ENCODE measurements around the gene OBSCN.
"Not testable (repeated sequence)": the region's sequence is repeated elsewhere in the genome, so short reads cannot be mapped to it uniquely, and the experiment has no call there.

The OBSCN gene

DNA sequence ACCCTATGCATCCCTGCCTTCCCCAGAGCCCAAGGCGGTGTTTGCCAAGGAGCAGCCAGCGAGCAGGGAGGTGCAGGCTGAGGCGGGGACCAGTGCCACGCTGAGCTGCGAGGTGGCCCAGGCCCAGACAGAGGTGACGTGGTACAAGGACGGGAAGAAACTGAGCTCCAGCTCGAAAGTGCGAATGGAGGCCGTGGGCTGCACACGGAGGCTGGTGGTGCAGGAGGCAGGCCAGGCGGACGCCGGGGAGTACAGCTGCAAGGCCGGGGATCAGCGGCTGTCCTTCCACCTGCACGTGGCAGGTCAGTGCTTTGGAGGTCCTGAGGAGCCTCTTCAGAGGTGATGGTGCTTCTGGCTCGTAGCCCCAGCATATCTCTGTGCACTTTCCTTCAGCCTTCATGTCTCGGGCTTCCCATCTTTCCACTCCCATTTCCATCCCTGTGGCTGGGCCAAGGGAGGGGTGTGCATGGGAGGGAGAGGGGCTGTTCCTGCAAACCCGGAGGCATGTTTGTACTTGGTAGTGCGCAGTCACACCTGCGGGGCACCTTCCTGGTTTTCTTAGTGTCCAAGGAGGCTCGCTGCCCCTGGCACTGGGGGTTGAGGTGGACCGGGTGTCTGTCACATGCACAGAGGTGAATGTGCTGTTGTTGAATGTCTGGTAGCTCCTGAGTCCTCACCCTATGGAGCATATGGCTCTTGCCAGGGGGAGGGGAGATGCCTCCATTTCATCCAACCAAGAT lies 56.4 kb downstream of the OBSCN start:
- no peak for DNase-seq

DNA sequence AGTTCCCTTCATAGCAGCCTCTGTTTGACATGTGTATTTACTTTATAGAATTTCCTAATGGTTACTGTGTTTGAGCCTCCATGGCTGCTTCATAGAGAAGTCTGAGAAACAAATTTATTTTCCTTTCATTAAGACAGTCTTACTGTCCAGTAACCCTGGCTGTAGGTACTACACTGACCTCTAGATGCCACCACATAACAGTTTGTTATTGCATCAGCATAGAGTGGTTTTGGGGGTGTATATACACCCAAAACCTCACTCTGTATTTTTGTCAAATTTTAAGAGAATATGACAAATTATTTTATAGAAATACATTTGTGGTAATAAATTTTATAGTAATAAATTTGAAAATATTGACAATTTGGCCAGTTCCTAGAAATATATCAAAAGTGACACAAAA lies 57.3 kb downstream of the OBSCN start:
- no peak for DNase-seq

DNA sequence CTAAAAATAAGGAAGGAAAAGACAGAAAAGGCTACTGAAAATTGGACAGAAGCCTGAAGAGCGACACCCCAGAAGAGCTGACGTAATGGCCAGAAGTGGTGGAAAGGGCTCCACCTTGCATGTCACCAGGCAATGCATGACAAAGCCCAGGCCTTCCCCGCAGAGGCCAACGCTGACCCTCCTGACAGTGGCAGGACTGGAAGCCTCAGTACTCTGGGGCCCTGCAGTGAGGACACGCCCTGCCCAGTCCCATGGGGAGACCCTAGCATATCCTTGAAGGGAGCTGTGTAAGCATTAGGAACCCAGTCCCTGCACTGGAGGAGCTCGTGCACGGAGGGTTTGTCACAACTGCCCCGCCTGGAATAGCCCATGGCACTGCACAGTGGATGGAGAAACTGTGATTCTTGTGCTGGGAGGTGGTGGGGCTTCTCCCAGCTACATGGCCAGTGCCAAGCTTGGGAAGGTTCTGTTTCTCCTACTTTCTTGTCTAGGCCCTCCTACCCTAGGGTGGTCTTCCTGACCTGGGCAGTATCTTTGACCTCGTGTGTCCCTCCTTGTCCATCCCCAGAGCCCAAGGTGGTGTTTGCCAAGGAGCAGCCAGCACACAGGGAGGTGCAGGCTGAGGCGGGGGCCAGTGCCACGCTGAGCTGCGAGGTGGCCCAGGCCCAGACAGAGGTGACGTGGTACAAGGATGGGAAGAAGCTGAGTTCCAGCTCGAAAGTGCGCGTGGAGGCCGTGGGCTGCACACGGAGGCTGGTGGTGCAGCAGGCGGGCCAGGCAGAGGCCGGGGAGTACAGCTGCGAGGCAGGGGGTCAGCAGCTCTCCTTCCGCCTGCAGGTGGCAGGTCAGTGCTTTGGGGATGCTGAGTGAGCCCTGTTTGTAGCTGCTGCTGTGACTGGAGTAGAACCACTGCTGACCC lies 60.4 kb downstream of the OBSCN start:
- no peak for DNase-seq

DNA sequence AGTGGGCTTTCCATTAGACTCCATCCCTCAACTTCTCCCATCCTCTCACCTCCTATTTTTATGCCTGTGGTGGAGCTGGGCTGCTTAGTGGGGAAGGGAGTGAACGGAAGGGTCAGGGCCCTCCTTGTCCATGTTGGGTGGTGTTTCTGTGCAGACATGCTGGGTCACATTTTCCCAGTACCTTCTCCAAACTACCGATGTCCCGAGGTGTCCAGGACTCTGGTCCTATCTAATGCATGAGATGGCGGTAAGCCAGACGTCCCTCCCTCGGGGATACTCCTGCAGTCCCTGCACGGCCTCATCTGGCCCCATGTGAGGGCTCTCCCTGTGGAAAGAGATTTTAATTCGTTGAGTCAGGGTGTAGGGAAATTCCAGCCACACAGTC lies 61.0 kb downstream of the OBSCN start:
- no peak for DNase-seq

GRCh38 chr1:228269431-228269830 lies 61.6 kb downstream of the OBSCN start:
- not testable (repeated sequence) for DNase-seq

DNA sequence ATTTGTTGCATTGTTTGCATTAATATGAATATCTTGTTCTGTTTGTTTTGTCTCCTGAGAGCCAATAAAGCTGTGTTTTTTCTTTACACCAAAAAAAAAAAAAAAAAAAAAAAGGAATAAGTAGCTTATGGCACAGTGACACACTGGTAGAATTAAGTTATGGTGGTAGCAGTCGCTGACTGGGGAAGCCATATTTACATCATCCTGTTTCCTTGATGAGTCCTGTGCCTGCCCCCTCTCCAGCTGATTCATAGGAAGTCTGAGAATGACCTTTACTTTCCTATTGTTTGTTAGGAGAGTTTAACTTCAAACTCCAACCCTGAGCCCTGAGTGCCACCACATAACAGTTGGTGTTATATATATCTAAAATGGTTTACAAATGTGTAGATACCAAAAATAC lies 62.2 kb downstream of the OBSCN start:
- DNase-seq: no peak

DNA sequence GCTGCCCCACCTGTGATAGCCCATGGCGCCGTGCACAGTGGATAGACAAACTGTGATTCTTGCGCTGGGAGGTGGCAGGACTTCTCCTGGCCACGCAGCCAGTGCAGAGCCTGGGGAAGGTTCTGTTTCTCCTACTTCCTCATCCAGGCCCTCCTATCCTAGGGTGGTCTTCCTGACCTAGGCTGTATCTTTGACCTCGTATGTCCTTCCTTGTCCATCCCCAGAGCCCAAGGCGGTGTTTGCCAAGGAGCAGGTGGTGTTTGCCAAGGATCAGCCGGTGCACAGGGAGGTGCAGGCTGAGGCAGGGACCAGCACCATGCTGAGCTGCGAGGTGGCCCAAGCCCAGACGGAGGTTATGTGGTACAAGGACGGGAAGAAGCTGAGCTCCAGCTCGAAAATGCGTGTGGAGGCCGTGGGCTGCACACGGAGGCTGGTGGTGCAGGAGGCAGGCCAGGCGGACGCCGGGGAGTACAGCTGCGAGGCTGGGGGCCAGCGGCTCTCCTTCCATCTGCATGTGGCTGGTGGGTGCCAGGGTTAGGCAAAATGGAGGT lies 63.9 kb downstream of the OBSCN start:
- no peak for DNase-seq

DNA sequence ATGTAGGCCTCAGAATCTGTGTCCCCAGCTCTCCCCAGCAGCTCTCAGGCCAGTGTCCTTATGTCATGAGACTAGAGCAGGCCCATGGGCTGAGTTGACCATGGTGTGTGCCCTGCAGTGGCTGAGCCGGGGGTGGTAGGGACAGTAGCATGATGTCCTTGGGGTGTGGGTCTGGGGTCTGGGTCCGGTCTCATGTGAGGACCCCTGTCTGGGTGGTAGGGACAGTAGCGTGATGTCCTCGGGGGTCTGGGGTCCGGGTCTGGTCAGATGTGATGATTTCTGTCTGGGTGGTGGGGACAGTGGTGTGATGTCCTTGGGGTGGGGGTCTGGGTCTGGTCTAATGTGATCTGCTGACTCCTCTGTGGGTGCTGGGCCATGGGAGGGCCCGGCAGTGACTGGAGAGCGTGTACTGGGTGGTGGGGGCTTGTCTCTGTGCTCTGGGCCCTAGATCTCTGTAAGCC lies 64.5 kb downstream of the OBSCN start:
- DNase-seq: no peak

DNA sequence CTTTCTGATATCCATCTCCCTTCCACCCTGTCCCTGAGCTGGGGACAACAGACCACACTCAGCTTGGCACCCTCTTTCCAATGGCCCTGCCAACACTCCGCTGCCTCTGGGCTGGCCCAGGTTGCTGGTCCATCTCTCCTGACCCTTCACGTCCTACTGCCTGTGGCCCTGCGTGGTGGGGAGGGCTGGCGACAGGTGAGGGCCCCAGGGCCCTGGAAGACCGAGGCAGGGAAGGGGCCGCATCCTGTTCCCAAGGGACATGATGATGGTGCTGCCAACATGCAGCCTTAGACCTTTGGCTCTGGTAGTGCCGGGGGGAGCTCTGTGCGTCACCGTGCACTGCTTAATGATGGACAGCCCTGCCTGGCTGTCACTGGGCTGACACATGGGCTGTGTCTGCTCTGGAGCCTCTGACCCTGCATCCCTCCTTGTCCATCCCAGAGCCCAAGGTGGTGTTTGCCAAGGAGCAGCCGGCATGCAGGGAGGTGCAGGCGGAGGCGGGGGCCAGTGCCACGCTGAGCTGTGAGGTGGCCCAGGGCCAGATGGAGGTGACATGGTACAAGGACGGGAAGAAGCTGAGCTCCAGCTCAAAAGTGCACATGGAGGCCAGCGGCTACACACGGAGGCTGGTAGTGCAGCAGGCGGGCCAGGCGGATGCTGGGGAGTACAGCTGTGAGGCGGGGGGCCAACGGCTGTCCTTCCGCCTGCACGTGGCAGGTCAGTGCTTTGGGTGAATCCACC lies 65.2 kb downstream of the OBSCN start:
- no peak for DNase-seq

GRCh38 chr1:228273720-228274451 lies 66.0 kb downstream of the OBSCN start:
- no peak for DNase-seq

GRCh38 chr1:228274452-228275178 lies 66.8 kb downstream of the OBSCN start:
- DNase-seq: no peak

DNA sequence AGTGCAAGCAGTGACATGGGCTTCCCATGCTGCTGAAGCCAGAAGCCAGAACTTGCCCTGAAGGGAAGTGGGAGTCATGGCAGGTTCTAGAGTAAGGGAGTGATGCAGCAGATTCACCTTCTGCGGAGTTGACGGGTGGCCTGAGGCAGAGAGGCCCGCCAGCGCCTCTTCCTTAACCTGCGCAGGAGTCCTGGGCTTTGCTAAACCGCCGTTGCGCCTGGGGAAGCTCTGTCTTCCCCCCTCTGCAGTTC lies 67.3 kb downstream of the OBSCN start:
- no peak for DNase-seq

GRCh38 chr1:228275430-228276173 lies 67.8 kb downstream of the OBSCN start:
- DNase-seq: peak; percentile 27 to 86 (median 73)

DNA sequence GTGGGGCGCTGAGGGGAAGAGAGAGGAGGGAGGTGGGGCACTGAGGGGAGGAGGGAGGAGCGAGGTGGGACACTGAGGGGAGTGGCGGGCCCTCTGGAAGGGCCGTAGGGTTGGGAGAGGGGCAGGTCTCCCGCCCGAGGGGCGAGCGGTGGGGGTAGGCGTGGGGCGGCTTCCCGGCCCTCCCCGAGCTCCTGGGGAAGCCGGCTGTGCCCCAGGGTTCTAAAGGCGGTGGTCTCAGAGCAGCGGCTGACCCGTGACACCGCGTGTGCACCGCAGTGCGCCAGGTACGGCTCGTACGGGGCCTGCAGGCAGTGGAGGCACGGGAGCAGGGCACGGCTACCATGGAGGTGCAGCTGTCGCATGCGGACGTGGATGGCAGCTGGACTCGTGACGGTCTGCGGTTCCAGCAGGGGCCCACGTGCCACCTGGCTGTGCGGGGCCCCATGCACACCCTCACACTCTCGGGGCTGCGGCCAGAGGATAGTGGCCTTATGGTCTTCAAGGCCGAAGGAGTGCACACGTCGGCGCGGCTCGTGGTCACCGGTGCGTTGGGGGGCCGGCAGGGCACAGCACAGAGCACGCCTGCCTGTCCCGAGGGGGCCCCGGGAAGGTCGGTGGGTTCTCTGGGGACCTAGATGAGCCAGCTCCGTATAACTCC lies 68.5 kb downstream of the OBSCN start:
- DNase-seq: no peak

- DNase-seq: no peak
These were observed 69.2 kb downstream of the OBSCN start for GRCh38 chr1:228276901-228277490.

GRCh38 chr1:228277491-228278431 lies 69.9 kb downstream of the OBSCN start:
- DNase-seq: no peak

DNA sequence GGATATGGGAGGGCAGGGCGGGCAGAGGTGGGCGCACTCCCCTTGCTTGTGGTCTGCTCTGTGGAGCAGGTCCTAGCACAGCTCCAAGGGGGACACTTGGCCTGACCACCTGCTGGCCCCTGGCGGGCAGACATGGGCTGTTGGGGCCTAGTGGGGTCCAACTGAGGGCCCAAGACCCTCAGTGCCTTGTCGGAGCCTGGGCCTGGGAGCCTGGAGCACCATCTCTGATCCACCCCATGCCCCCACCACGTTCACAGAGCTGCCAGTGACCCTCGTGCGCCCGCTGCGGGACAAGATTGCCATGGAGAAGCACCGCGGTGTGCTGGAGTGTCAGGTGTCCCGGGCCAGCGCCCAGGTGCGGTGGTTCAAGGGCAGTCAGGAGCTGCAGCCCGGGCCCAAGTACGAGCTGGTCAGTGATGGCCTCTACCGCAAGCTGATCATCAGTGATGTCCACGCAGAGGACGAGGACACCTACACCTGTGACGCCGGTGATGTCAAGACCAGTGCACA lies 70.6 kb downstream of the OBSCN start:
- no peak for DNase-seq

DNA sequence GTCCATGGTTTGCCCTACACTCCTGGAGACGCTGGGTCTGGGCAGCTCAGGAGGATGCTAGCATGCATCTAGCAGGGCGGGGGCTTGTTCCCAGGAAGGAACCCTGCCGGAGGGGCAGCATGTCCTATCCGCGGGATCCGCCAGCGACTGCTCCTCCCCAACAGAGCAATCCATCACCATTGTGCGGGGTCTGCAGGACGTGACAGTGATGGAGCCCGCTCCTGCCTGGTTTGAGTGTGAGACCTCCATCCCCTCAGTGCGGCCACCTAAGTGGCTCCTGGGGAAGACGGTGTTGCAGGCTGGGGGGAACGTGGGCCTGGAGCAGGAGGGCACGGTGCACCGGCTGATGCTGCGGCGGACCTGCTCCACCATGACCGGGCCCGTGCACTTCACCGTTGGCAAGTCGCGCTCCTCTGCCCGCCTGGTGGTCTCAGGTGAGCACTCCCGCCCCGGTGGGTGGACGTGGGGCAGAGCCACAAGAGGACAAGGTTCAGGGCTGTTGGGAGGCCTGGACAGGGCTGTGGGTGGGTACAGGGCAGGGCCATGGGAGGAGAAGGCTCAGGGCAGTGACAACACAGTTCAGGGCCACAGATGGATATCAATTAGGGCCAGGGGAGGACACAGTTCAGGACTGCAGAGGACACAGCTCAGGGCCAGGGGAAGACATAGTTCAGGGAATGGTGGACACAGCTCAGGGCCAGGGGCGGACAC lies 71.3 kb downstream of the OBSCN start:
- DNase-seq: no peak
